Calu3 (cell line): ENCODE data around the gene SLC9A2. TPM values are rescaled to one million over a fixed set of nuclear protein-coding genes. Genes with fewer than 3 reads are reported as not detected.

ENCODE experiments used
- BruUV-seq: library from RNA; stranded (reverse); fragments of 400-500 nt; replicated peaks from 2 replicates; lab custom pipeline; 2021; lab: Mats Ljungman, UMichigan
- CTCF ChIA-PET: fragments of 300-600 bp; sonication (Branson Sonifier 250); formaldehyde crosslinking; loops from one replicate; lab custom pipeline; 2022; ENCODE audit warnings: antibody characterized with exemption; lab: Charles Lee
- DNase-seq: peaks from one replicate; pipeline ENCODE4 v3.0.0; 2022
- H3K27ac Mint-ChIP-seq: one replicate; pipeline ENCODE4 v1.8.0; 2022; ENCODE audit warnings: mixed read lengths; ENCODE audit not compliant: unreplicated experiment
- H3K27me3 Mint-ChIP-seq: one replicate; pipeline ENCODE4 v1.8.0; 2022; ENCODE audit warnings: mixed read lengths; ENCODE audit not compliant: unreplicated experiment
- H3K36me3 Mint-ChIP-seq: one replicate; pipeline ENCODE4 v1.8.0; 2022; ENCODE audit warnings: mild to moderate bottlenecking, moderate library complexity, mixed read lengths; ENCODE audit not compliant: insufficient read depth, unreplicated experiment
- H3K4me1 Mint-ChIP-seq: one replicate; pipeline ENCODE4 v1.8.0; 2022; ENCODE audit warnings: mild to moderate bottlenecking, low read depth, mixed read lengths; ENCODE audit not compliant: unreplicated experiment
- H3K4me3 Mint-ChIP-seq: one replicate; pipeline ENCODE4 v1.8.0; 2022; ENCODE audit warnings: mild to moderate bottlenecking, low read depth, moderate library complexity, mixed read lengths; ENCODE audit not compliant: unreplicated experiment
- H3K9me3 Mint-ChIP-seq: one replicate; pipeline ENCODE4 v1.8.0; 2022; ENCODE audit warnings: low read depth, mixed read lengths; ENCODE audit not compliant: unreplicated experiment
- intact Hi-C: fragments of 100-400 bp; cut with micrococcal nuclease; formaldehyde crosslinking; loops from one replicate; pipeline ENCODE4 v1.10.0; 2022; ENCODE audit not compliant: unreplicated experiment
- total RNA-seq: library from RNA; stranded (reverse); gene quantifications from 2 replicates; pipeline ENCODE4 v1.2.3, GENCODE V29; 2022
- TF ChIP-seq, protein P1 (sequence below): fragments of 200-600 bp; IDR thresholded peaks from one replicate; pipeline ENCODE4 v1.8.0; 2022; ENCODE audit warnings: antibody characterized with exemption; ENCODE audit not compliant: unreplicated experiment

The SLC9A2 gene
- total RNA-seq, 1 experiment from 2014 or later, result 5.7 TPM

DNA sequence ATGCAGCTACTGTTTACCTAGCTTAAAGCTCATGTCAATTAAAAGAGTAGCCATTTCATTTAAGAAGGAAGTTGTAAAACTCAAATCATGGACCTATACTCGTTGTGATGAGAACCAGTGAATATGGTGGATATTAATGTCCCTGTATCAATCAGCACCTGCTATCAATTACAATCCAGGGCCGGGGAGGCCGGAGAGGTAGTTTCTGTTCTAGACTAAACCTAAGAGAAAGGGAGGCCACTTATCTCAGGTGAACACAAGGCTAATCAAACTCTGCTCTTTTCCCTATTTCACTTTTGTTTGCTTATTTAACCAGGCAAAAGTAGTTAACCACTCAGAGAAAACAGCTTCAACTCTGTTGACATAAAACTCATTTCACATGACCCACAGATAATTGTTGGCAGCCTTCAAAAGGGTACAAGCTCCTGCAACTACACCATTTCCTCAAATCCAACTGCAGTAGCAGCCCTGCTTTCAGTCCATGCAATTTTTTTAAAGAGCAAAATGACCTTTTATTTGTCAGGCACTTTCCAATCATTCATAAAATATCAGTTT is 27.8 kb upstream of the SLC9A2 start:
- Mint-ChIP-seq H3K4me3 (no peak overlapping the region), H3K27ac (no peak overlapping the region), H3K36me3 (no peaks in the 10 kb centered on the region), H3K4me1 (peaks cover 58% of the 10 kb centered on the region), H3K27me3 (no peaks in the 10 kb centered on the region), H3K9me3 (no peaks in the 10 kb centered on the region)
- TF ChIP-seq, protein P1, sequence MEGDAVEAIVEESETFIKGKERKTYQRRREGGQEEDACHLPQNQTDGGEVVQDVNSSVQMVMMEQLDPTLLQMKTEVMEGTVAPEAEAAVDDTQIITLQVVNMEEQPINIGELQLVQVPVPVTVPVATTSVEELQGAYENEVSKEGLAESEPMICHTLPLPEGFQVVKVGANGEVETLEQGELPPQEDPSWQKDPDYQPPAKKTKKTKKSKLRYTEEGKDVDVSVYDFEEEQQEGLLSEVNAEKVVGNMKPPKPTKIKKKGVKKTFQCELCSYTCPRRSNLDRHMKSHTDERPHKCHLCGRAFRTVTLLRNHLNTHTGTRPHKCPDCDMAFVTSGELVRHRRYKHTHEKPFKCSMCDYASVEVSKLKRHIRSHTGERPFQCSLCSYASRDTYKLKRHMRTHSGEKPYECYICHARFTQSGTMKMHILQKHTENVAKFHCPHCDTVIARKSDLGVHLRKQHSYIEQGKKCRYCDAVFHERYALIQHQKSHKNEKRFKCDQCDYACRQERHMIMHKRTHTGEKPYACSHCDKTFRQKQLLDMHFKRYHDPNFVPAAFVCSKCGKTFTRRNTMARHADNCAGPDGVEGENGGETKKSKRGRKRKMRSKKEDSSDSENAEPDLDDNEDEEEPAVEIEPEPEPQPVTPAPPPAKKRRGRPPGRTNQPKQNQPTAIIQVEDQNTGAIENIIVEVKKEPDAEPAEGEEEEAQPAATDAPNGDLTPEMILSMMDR, result no peak
- CTCF ChIA-PET, result interaction anchor here (1.3 to 1.8 kb wide), 2 partner anchors 118 to 140 kb away, joined by 3 to 16 read pairs; partner anchors contain the start of gene SLC9A4
- intact Hi-C loops, result loop anchor here (1.0 kb wide), 1 partner anchor 118 kb away; the partner anchor contains the start of gene SLC9A4
- BruUV-seq, result no TSS peak
- no peak for DNase-seq

DNA sequence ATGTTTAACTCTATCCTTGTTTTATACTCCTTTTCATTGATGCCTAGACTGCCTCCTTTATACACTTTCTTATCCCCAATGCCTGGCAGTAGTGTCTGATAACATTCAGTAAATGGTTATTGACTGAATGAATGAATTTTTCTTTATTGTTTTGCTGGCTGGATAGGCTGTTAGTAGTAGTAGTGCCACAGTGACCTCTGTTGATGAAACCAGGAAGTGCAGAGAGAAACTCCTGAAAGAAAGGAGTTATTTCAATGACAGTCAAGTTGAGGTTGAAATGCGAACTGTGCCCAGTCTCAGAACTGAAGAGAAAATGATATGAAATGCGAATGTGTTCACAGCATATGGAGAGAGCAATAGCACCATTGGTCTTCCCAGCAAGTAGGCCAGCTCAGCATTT is 26.8 kb upstream of the SLC9A2 start:
- no peak overlapping the region for H3K27ac Mint-ChIP-seq
- H3K27me3 Mint-ChIP-seq, result no peaks in the 10 kb centered on the region
- no peaks in the 10 kb centered on the region for H3K36me3 Mint-ChIP-seq
- peak; percentile 67 for DNase-seq
- BruUV-seq, result no TSS peak
- H3K4me3 Mint-ChIP-seq, result no peak overlapping the region
- TF ChIP-seq, protein P1, result peak; percentile 60
- H3K9me3 Mint-ChIP-seq, result no peaks in the 10 kb centered on the region
- CTCF ChIA-PET, result interaction anchor here (0.7 to 1.8 kb wide), 2 partner anchors 119 kb away, joined by 3 to 16 read pairs; partner anchors contain the start of gene SLC9A4
- intact Hi-C loops, result loop anchor here (1.0 kb wide), 1 partner anchor 119 kb away; the partner anchor contains the start of gene SLC9A4
- H3K4me1 Mint-ChIP-seq, result peaks cover 49% of the 10 kb centered on the region

DNA sequence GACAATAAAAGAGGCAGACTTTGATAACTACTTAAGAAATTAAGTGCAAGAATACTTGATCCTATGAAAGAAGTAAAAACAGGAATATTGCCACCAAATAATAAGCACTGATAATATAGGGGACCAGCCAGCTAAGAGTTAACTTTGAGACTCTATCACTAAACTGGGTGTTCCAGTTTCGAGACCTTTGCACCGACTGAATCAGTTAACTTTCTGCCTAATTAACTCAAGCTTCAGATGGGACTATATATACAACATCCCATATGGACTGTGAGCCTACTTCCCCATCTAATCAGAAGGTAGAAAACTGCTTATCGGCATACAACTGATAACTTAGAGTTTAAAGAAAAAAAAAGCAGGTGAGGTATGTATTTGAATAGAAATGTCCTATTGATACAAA is 25.8 kb upstream of the SLC9A2 start:
- no peak overlapping the region for H3K4me3 Mint-ChIP-seq
- H3K27me3 Mint-ChIP-seq, result no peaks in the 10 kb centered on the region
- intact Hi-C loops, result no loop called here
- CTCF ChIA-PET, result interaction anchor here (0.7 kb wide), 2 partner anchors 8 to 120 kb away, joined by 3 read pairs; partner anchors contain the start of gene SLC9A4
- no peaks in the 10 kb centered on the region for H3K36me3 Mint-ChIP-seq
- no peaks in the 10 kb centered on the region for H3K9me3 Mint-ChIP-seq
- no peak overlapping the region for H3K27ac Mint-ChIP-seq
- TF ChIP-seq, protein P1, result no peak
- no peak for DNase-seq
- H3K4me1 Mint-ChIP-seq, result peaks cover 43% of the 10 kb centered on the region
- no TSS peak for BruUV-seq

DNA sequence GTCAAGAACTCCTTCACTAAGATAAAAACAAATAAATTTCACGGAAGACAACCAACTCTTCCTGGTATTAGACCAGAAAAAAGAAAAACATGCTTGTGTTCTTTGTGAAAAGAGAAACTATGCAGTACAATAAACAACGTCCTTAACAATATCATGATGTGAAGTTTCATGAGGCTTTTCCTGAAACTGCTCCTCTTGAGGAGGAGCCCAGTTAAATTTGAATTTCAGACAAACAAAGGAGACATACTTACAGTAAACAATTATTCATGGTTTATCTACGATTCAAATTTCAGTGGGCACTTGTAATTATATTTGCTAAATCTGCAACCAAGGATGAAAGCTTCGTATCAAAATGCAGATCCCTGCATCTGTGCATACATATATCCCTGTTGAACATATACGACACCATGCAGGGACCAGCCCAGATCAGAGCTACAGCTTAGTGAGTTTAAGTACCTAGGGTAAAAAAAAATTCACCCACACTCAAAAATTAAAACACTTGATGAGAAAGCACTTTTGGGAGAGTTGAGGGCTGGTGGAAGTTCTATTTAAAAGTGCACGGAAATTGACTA is 24.8 kb upstream of the SLC9A2 start:
- DNase-seq, result no peak
- H3K27me3 Mint-ChIP-seq, result no peaks in the 10 kb centered on the region
- no peak overlapping the region for H3K27ac Mint-ChIP-seq
- no peak overlapping the region for H3K4me3 Mint-ChIP-seq
- peaks cover 32% of the 10 kb centered on the region for H3K4me1 Mint-ChIP-seq
- intact Hi-C loops, result no loop called here
- CTCF ChIA-PET, result interaction anchor here (0.9 kb wide), 1 partner anchor 121 kb away, joined by 3 read pairs; the partner anchor contains the start of gene SLC9A4
- TF ChIP-seq, protein P1, result no peak
- no TSS peak for BruUV-seq
- H3K36me3 Mint-ChIP-seq, result no peaks in the 10 kb centered on the region
- no peaks in the 10 kb centered on the region for H3K9me3 Mint-ChIP-seq
